K562 (cell line): ENCODE results near the gene CCDC54.

ENCODE experiments used
- CEBPG ChIP-seq, 3 experiments: fragments of 200-800 bp in 1 of 3; sonication (Bioruptor generic) in 1 of 3; sonication (generic) in 1 of 3; formaldehyde crosslinking in 1 of 3; IDR thresholded peaks in 2 of 3; conservative IDR thresholded peaks in 1 of 3; 2 replicates each; pipeline versions ENCODE4 v1.6.1 to v1.8.0; 2016 to 2022; ENCODE audit warnings: missing compliant biosample characterization in 2 of 3, missing genetic modification characterization in 2 of 3, mild to moderate bottlenecking in 1 of 3, missing genetic modification reagents in 1 of 3
- FOXP4 ChIP-seq: sonication (generic); formaldehyde crosslinking; IDR thresholded peaks from 2 replicates; pipeline ENCODE4 v1.8.0; 2022; ENCODE audit warnings: mild to moderate bottlenecking, missing genetic modification reagents, borderline replicate concordance
- NONO ChIP-seq, 2 experiments: fragments of 200-400 bp in 1 of 2; fragments of 450-650 bp in 1 of 2; formaldehyde crosslinking in 1 of 2; IDR thresholded peaks; 2 replicates each; pipeline ENCODE4 v1.6.1; 2017; ENCODE audit warnings: low read depth in 2 of 2, mild to moderate bottlenecking in 2 of 2, moderate library complexity in 2 of 2, low read length in 1 of 2
- POLR2A ChIP-seq: fragments of 450-650 bp; conservative IDR thresholded peaks from 2 replicates; pipeline ENCODE4 v1.6.1; 2016

- TF ChIP-seq NONO (IDR thresholded peaks at IDR 0.05; ENCODE audit: low read depth in 2 of 2, low read length in 1 of 2) (no peak), FOXP4 (no peak), POLR2A (no peak), CEBPG (CRISPR knock-in tag; IDR thresholded peaks at IDR 0.05) (no peak), CEBPG (tag; conservative IDR thresholded peaks at IDR 0.05 in 1 of 2, IDR thresholded peaks at IDR 0.05 in 1 of 2) (no peak)
Observed at GRCh38 chr3:107329088-107329487, 48.2 kb upstream of the CCDC54 start.
